Measurements from ENCODE around the gene MKNK1.

Gene MKNK1

GRCh38 chr1:46575778-46576177 is 28.3 kb downstream of the MKNK1 start:
- H3K4me3 ChIP-seq (ENCODE audit: low read depth, low read length), result no peak overlapping the region
- TF ChIP-seq CTCF (conservative IDR thresholded peaks at IDR 0.05; ENCODE audit: low read depth, low read length), result no peak
- DNase-seq (ENCODE audit: low read depth), result no peak

- TF ChIP-seq CTCF (conservative IDR thresholded peaks at IDR 0.05; ENCODE audit: low read depth, low read length), result no peak
- H3K4me3 ChIP-seq (ENCODE audit: low read depth, low read length), result no peak overlapping the region
- DNase-seq (ENCODE audit: low read depth), result no peak
Observed at GRCh38 chr1:46575300-46575699, 28.8 kb downstream of the MKNK1 start.

- H3K4me3 ChIP-seq (ENCODE audit: low read depth, low read length), result no peak overlapping the region
- TF ChIP-seq CTCF (conservative IDR thresholded peaks at IDR 0.05; ENCODE audit: low read depth, low read length), result no peak
- DNase-seq (ENCODE audit: low read depth), result no peak
Observed at GRCh38 chr1:46571691-46572225, 32.3 kb downstream of the MKNK1 start.

GRCh38 chr1:46569884-46570725 is 34.0 kb downstream of the MKNK1 start:
- DNase-seq (ENCODE audit: low read depth), result peak; percentile 48
- no peak overlapping the region for H3K4me3 ChIP-seq (ENCODE audit: low read depth, low read length)
- TF ChIP-seq CTCF (conservative IDR thresholded peaks at IDR 0.05; ENCODE audit: low read depth, low read length), result no peak

- no peak for DNase-seq (ENCODE audit: low read depth)
- no peak for TF ChIP-seq CTCF (conservative IDR thresholded peaks at IDR 0.05; ENCODE audit: low read depth, low read length)
- no peak overlapping the region for H3K4me3 ChIP-seq (ENCODE audit: low read depth, low read length)
Observed at GRCh38 chr1:46569116-46569515, 35.0 kb downstream of the MKNK1 start.

- no peak for TF ChIP-seq CTCF (conservative IDR thresholded peaks at IDR 0.05; ENCODE audit: low read depth, low read length)
- DNase-seq (ENCODE audit: low read depth), result no peak
- H3K4me3 ChIP-seq (ENCODE audit: low read depth, low read length), result no peak overlapping the region
Observed at GRCh38 chr1:46568461-46568891, 35.6 kb downstream of the MKNK1 start.

- H3K4me3 ChIP-seq (ENCODE audit: low read depth, low read length), result no peak overlapping the region
- TF ChIP-seq CTCF (conservative IDR thresholded peaks at IDR 0.05; ENCODE audit: low read depth, low read length), result no peak
- DNase-seq (ENCODE audit: low read depth), result no peak
Observed at GRCh38 chr1:46563341-46563740, 40.7 kb downstream of the MKNK1 start.
